Stimulated activated CD4-positive, alpha-beta T cell treated with anti-CD3 and anti-CD28 coated beads, Interleukin-2, amount 100 ng/mL, for 48 hours (primary cell): Measurements from ENCODE around the gene SPNS3.

Experiments
- DNase-seq, 2 donors: peaks; one replicate each; pipeline ENCODE4 v3.0.0-alpha.2; 2020

Gene SPNS3

DNA sequence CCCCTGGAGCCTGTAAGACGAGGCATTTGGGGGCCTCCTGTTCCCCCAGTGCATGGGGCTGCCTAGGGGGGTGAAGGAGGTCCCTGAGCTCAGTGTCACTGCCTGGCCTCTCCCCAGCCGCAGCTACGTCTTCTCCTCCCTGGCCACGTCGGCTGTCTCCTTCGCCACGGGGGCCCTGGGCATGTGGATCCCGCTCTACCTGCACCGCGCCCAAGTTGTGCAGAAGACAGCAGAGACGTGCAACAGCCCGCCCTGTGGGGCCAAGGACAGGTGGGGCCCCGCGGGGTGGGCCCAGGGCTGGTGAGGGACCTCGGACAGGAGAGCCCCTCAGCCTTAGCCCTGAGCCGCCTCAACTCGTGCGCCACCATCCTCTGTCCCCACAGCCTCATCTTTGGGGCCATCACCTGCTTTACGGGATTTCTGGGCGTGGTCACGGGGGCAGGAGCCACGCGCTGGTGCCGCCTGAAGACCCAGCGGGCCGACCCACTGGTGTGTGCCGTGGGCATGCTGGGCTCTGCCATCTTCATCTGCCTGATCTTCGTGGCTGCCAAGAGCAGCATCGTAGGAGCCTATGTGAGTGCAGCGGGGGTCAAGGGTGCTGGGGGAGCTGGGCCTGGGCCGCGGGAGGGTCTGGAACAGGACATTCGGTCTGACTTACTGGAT is 99.3 kb downstream of the SPNS3 start:
- DNase-seq = no peak

DNA sequence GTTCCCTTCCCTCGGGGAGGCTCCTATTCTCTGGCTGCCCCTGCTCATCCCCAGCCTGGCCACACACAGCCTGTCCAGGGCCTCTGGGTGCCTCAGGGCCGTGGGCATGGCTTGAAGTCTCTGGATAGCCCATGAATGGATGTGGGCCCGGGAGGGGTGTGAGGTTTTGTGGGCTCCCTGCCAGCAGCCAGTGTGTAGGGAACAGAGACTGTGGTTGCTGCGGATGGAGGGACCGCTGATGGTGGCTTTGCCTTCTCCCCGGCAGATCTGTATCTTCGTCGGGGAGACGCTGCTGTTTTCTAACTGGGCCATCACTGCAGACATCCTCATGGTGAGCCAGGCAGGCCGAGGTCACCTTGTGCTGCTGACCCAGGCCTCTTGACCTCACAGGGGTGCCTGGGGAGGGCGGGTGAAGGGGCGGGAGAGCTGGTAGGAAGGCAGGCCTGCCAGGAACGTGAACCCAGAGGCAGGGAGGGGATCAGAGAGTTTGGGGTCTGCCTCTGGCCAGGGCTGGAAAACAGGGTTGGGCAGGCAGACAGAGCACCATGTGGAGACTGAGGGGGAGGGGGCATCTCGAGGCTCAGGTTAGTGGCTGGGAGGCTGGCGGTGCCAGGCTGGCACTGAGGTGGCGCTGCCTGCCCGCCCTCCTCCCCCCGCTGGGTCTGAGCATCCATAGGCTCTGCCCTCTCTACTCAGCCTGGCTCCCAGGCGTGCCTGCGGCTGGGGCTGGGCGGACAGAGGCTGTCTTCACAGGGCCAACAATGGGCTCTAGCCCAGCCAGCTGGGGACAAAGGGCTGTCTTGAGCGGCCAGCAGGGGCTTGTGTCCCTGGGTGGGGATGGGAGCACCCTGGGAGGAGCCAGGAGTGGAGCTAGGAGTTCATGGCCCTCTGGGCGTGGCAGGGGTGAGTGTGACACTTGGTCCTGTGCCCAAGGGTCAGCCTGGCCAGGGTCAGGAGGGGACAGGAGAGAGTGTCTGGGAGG is 100.1 kb downstream of the SPNS3 start:
- DNase-seq = no peak

DNA sequence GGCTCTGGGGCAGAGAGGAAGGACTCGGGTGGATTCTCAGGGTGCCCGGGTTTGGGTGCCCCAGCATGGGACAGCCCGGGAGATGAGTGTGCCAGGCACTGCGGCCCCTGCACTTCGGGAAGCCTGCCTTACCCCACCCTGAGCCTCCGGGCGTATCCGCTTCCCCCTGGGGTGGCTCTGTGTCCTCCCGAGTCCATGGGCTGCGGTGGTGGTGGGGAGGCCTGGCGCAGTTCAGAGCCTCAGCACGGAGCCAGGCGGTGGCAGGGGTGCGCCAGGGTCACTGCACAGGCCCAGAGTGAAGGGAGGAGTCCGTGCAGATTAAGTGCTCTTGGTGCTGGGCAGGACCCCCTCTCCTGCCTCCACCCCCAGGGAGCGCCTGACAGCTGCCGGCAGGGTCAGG is 100.8 kb downstream of the SPNS3 start:
- no peak for DNase-seq

DNA sequence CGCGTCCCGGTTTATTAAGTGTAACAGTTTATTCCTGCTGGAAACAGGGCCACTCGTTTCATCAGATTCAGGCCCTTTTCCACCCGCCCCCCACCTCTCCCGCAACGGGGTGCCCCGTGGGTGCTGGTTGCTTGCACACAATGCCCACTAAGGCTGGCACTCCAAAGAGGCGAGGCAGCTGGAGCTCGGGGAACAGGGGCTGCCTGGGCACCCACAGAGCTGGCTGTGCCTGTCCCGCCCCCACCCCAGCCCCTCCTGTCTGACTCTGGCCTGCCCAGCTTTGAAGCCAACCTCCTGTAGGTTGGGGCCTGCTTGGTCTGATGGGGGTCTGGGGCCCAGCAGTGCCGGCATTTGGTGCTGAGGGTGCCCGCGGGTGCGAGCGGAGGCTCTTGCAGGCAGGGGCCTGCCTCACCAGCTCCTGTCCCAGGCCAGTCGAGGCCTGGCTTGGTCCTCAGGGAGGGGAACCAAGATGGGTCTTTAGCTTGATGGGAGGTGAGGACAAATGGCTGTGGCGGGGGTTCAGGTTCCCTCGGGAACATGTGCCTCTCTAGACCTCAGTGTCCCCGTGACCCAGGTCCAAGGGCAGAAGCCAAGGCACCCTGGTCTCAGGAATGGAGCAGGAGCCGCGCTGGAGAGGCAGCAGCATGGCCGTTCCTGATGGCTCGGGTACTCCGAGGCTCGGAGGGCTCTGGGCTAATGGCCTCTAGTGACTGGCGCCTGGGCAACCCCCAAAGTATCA is 101.4 kb downstream of the SPNS3 start:
- no peak for DNase-seq

DNA sequence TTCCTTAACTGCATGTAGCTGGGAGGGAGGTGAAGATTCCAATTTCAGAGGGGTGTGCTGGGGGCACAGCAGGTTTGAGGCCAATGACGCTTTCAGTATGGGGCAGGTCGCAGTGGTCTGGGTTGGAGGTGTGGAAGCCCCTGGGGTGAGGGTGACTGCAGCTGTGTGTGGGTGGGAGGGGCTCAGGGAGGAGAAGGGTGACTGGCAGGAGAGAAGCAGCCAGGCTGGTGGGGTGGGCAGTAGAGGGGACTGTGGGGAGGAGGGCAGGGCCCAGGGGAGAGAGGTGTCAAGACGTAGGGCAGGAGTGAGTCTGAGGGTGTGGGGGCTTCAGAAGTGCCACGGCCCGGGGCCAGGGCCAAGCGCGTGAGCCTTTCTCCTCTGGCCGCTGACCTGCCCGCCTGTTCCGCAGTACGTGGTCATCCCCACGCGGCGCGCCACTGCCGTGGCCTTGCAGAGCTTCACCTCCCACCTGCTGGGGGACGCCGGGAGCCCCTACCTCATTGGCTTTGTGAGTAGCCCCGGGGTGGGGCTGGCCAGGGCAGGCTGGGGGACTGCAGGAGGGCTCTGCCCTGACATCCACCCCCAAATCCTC is 102.0 kb downstream of the SPNS3 start:
- DNase-seq = no peak

DNA sequence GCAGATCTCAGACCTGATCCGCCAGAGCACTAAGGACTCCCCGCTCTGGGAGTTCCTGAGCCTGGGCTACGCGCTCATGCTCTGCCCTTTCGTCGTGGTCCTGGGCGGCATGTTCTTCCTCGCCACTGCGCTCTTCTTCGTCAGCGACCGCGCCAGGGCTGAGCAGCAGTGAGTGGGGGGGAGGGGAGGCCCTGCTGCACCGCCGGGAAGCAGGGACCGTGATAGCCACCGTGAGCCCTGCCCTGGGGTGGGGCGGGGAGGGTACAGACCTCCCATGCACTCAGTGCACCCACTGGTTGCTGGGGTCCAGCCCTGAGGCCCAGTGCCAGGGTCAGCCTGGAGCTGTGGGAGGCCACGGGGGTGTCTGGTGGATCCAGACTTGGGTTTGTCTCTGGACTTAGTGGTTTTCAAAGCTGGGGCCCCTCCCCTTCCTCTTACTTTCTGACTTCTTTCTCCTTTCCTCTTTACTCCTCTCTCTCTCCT is 102.6 kb downstream of the SPNS3 start:
- no peak for DNase-seq

DNA sequence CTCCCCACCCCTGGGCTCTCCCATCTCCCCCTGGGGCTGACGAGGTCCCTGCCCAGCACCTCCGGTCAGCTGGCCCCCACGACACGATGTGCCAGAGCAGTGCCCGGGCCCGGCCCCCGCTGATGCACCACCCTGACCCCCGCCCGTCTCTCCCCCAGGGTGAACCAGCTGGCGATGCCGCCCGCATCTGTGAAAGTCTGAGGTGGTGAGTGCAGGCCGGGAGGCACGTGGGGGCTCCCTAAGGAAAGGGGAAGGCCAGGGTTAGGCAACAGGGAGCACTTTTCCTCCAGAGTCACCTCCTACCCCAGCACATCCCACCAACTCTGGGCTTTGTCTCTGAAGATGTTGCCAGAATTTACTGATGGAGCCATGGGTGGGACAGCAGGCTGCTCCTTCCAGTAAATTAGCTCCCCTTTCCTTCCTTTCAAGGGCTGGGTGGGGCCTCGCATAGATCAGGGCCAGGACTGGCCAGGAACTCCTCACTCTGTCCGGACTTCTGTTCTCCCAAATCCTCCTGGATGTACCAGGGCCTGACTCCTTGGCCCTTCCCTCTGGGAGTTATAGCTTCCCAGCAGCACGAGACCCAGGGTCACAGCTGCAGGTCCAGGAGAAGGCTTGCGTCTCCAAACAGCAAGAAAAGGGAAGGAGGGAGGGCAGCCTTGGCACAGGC is 103.1 kb downstream of the SPNS3 start:
- DNase-seq = no peak
